ENCODE data around the gene PACRG.

Gene PACRG

DNA sequence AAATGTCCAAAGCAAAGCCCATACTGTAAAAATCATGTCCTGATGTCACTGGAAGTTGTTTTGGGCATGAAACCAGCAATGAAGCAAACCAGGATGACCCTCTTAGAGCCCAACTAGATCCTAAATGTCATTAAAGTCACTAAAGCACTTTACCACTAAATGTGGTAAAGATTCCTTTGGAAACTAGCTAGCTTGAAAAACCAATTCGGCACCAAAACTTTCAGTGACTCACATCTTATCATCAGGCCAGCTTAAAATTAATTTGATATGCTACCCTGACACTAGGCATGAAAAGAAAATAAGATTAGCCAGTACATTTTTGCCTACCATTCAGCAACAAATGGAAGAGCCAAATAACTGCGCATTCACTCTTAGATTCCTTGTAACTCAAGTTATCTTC lies 145.8 kb downstream of the PACRG start:
- TF ChIP-seq CEBPB (IDR thresholded peaks at IDR 0.05) (no peak), TCF12 (IDR thresholded peaks at IDR 0.05; ENCODE audit: low read depth) (no peak), ZBTB7A (IDR thresholded peaks at IDR 0.05; ENCODE audit: low read depth) (no peak), EGR1 (IDR thresholded peaks at IDR 0.05) (no peak)

DNA sequence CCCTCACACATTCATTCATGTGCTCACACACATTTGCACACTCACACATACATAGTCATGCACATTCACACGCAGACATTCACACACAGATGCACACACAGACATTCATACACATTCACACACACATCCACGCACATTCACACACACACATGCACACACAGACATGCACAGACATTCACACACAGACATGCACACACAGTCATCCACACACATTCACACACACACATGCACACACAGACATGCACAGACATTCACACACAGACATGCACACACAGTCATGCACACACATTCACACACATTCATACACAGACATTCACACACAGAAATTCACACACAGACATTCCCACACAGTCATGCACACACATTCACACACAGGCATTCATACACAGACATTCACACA lies 147.3 kb downstream of the PACRG start:
- TF ChIP-seq CEBPB (IDR thresholded peaks at IDR 0.05) (no peak), RAD21 (IDR thresholded peaks at IDR 0.05; ENCODE audit: low read depth) (no peak), TCF12 (IDR thresholded peaks at IDR 0.05; ENCODE audit: low read depth) (no peak), EGR1 (IDR thresholded peaks at IDR 0.05) (no peak), TAF1 (IDR thresholded peaks at IDR 0.05; ENCODE audit: low read depth) (no peak), ZBTB7A (IDR thresholded peaks at IDR 0.05; ENCODE audit: low read depth) (no peak), CREB1 (IDR thresholded peaks at IDR 0.05; ENCODE audit: low read depth) (no peak), YY1 (IDR thresholded peaks at IDR 0.05; ENCODE audit: low read depth) (no peak), FOXM1 (IDR thresholded peaks at IDR 0.05; ENCODE audit: borderline replicate concordance, low read depth) (no peak), NFIC (IDR thresholded peaks at IDR 0.05) (no peak), TEAD4 (IDR thresholded peaks at IDR 0.05) (no peak), EP300 (IDR thresholded peaks at IDR 0.05; ENCODE audit: borderline replicate concordance) (no peak)
- TF ChIP-seq, protein P1, sequence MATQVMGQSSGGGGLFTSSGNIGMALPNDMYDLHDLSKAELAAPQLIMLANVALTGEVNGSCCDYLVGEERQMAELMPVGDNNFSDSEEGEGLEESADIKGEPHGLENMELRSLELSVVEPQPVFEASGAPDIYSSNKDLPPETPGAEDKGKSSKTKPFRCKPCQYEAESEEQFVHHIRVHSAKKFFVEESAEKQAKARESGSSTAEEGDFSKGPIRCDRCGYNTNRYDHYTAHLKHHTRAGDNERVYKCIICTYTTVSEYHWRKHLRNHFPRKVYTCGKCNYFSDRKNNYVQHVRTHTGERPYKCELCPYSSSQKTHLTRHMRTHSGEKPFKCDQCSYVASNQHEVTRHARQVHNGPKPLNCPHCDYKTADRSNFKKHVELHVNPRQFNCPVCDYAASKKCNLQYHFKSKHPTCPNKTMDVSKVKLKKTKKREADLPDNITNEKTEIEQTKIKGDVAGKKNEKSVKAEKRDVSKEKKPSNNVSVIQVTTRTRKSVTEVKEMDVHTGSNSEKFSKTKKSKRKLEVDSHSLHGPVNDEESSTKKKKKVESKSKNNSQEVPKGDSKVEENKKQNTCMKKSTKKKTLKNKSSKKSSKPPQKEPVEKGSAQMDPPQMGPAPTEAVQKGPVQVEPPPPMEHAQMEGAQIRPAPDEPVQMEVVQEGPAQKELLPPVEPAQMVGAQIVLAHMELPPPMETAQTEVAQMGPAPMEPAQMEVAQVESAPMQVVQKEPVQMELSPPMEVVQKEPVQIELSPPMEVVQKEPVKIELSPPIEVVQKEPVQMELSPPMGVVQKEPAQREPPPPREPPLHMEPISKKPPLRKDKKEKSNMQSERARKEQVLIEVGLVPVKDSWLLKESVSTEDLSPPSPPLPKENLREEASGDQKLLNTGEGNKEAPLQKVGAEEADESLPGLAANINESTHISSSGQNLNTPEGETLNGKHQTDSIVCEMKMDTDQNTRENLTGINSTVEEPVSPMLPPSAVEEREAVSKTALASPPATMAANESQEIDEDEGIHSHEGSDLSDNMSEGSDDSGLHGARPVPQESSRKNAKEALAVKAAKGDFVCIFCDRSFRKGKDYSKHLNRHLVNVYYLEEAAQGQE (IDR thresholded peaks at IDR 0.05; ENCODE audit: low read depth): no peak
- TF ChIP-seq, protein P2, sequence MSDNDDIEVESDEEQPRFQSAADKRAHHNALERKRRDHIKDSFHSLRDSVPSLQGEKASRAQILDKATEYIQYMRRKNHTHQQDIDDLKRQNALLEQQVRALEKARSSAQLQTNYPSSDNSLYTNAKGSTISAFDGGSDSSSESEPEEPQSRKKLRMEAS (IDR thresholded peaks at IDR 0.05): no peak
- TF ChIP-seq, protein P3, sequence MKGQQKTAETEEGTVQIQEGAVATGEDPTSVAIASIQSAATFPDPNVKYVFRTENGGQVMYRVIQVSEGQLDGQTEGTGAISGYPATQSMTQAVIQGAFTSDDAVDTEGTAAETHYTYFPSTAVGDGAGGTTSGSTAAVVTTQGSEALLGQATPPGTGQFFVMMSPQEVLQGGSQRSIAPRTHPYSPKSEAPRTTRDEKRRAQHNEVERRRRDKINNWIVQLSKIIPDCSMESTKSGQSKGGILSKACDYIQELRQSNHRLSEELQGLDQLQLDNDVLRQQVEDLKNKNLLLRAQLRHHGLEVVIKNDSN (IDR thresholded peaks at IDR 0.05): no peak

DNA sequence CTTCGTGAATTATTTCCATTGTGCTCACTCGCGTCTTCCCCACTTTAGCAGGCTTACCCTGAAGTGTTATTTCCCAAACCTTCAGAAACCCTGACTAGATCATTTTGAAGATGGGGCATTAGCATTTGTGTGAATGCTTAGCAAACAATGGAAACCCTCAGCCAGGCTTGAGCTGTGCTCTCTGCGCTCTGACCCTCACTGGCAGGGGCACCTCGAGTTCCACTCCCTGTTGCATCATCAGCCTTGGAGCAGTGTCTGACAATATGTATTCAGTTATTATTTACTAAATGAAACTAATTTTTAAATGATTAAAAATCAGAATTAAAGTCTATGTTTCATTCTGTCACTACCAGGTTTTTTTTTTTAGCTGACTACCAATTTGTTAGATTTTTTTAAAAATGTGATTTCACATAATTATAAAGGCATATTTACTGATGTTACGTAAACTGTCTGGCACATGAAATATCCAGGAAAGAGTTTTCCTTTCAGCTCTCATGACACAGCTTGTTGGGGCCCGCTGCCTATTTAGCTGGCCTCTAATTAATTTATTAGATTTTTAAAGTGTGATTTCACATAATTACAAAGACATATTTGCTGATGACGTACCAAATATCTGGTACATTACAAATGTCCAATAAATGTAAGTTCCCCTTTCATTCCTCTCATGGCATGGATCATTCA lies 155.2 kb downstream of the PACRG start:
- TF ChIP-seq EGR1 (IDR thresholded peaks at IDR 0.05): no peak
- TF ChIP-seq TAF1 (IDR thresholded peaks at IDR 0.05; ENCODE audit: low read depth): no peak
- no peak for TF ChIP-seq EP300 (IDR thresholded peaks at IDR 0.05; ENCODE audit: borderline replicate concordance)
- TF ChIP-seq, protein P2 (IDR thresholded peaks at IDR 0.05): no peak
- no peak for TF ChIP-seq FOXM1 (IDR thresholded peaks at IDR 0.05; ENCODE audit: borderline replicate concordance, low read depth)
- no peak for TF ChIP-seq YY1 (IDR thresholded peaks at IDR 0.05; ENCODE audit: low read depth)
- no peak for TF ChIP-seq TCF12 (IDR thresholded peaks at IDR 0.05; ENCODE audit: low read depth)
- TF ChIP-seq NFIC (IDR thresholded peaks at IDR 0.05): no peak

DNA sequence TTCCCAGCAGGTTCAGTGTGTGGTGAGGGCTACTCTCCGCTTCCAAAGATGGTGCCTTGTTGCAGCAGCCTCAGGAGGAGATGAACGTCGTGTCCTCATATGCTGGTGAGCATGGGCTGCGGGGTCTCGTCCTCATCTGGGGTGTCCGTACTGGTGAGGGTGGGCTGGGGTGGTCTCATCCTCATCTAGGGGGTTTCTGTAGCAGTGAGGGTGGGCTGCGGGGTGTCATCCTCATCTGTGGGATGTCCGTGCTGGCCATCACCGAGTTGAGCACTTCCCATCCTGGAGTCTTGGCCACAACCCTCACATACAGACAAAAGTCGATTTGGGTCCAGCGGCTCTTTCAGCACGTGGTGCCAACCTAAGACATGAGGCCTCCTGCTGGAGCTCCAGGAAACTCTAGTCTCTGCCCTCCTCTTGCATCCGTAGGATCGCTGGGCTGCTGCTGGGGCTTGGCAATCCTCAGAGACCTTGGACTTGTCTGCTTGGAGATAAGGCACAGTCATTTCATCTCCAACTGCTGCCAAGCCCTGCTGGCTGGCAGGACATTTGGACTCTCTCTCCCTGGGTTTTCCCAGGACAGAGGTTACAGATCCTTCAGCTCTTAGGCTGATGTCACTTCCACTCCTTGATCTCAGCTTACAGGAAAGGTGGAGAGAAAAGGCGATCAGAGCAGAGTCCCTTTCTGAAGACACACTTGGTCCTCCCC lies 160.4 kb downstream of the PACRG start:
- TF ChIP-seq RAD21 (IDR thresholded peaks at IDR 0.05; ENCODE audit: low read depth) (no peak), TEAD4 (IDR thresholded peaks at IDR 0.05) (no peak), FOXM1 (IDR thresholded peaks at IDR 0.05; ENCODE audit: borderline replicate concordance, low read depth) (no peak), YY1 (IDR thresholded peaks at IDR 0.05; ENCODE audit: low read depth) (no peak), ZBTB7A (IDR thresholded peaks at IDR 0.05; ENCODE audit: low read depth) (no peak), EP300 (IDR thresholded peaks at IDR 0.05; ENCODE audit: borderline replicate concordance) (no peak), TAF1 (IDR thresholded peaks at IDR 0.05; ENCODE audit: low read depth) (no peak), EGR1 (IDR thresholded peaks at IDR 0.05) (no peak), CEBPB (IDR thresholded peaks at IDR 0.05) (no peak), CREB1 (IDR thresholded peaks at IDR 0.05; ENCODE audit: low read depth) (no peak), TCF12 (IDR thresholded peaks at IDR 0.05; ENCODE audit: low read depth) (no peak), NFIC (IDR thresholded peaks at IDR 0.05) (no peak)
- TF ChIP-seq, protein P2 (IDR thresholded peaks at IDR 0.05): no peak
- TF ChIP-seq, protein P3 (IDR thresholded peaks at IDR 0.05): no peak
- TF ChIP-seq, protein P1 (IDR thresholded peaks at IDR 0.05; ENCODE audit: low read depth): no peak

DNA sequence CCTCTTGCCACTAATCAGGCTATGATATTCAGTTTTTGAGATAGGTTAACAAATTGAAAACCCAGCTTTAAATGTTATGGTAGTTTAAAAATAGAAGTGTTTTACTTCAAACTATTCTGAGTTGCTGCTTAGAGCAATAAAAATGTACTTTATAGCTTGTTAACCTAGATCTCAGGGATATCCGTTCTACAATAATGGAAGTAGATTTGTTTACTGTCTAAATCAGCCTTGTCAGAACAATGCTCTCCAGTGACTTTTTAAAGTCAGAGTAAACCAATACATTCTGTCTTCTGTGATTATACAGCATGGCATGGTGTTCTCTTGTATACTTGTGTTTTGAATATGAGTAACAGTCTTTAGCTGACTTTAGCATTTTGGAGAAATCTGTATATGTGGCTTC lies 161.5 kb downstream of the PACRG start:
- TF ChIP-seq, protein P3 (IDR thresholded peaks at IDR 0.05): no peak
- TF ChIP-seq NFIC (IDR thresholded peaks at IDR 0.05) (no peak), TEAD4 (IDR thresholded peaks at IDR 0.05) (no peak), EGR1 (IDR thresholded peaks at IDR 0.05) (no peak), YY1 (IDR thresholded peaks at IDR 0.05; ENCODE audit: low read depth) (no peak), RAD21 (IDR thresholded peaks at IDR 0.05; ENCODE audit: low read depth) (no peak), FOXM1 (IDR thresholded peaks at IDR 0.05; ENCODE audit: borderline replicate concordance, low read depth) (no peak), EP300 (IDR thresholded peaks at IDR 0.05; ENCODE audit: borderline replicate concordance) (no peak), CREB1 (IDR thresholded peaks at IDR 0.05; ENCODE audit: low read depth) (no peak), ZBTB7A (IDR thresholded peaks at IDR 0.05; ENCODE audit: low read depth) (no peak), CEBPB (IDR thresholded peaks at IDR 0.05) (no peak), TCF12 (IDR thresholded peaks at IDR 0.05; ENCODE audit: low read depth) (no peak), TAF1 (IDR thresholded peaks at IDR 0.05; ENCODE audit: low read depth) (no peak)
- TF ChIP-seq, protein P1 (IDR thresholded peaks at IDR 0.05; ENCODE audit: low read depth): no peak
- TF ChIP-seq, protein P2 (IDR thresholded peaks at IDR 0.05): no peak

Data from Ishikawa (cell line).